H9 (cell line): ENCODE data around the gene ZNF329. TPM values are rescaled to one million over a fixed set of nuclear protein-coding genes. Genes with fewer than 3 reads are reported as not detected.

Source experiments
- DNase-seq: peaks from one replicate; pipeline ENCODE4 v3.0.0-alpha.2; 2017
- H2AFZ ChIP-seq: one replicate; pipeline ENCODE4 v1.6.1; 2013; ENCODE audit warnings: mild to moderate bottlenecking, low read length, control low read depth, moderate library complexity
- H2AK5ac ChIP-seq: 2 replicates; pipeline ENCODE4 v1.6.1; 2013; ENCODE audit warnings: low read length, control low read depth, mixed read lengths; ENCODE audit not compliant: insufficient read length
- H2BK120ac ChIP-seq: one replicate; pipeline ENCODE4 v1.6.1; 2013; ENCODE audit warnings: low read depth, mild to moderate bottlenecking, low read length, control low read depth, inconsistent platforms; ENCODE audit not compliant: poor library complexity, severe bottlenecking
- H2BK12ac ChIP-seq: 2 replicates; pipeline ENCODE4 v1.6.1; 2013; ENCODE audit warnings: low read length, control low read depth, mixed read lengths, low read depth; ENCODE audit not compliant: insufficient read length
- H2BK15ac ChIP-seq: 2 replicates; pipeline ENCODE4 v1.6.1; 2013; ENCODE audit warnings: low read depth, low read length, control low read depth
- H2BK20ac ChIP-seq: one replicate; pipeline ENCODE4 v1.6.1; 2013; ENCODE audit warnings: low read depth, mild to moderate bottlenecking, low read length, control low read depth, inconsistent platforms; ENCODE audit not compliant: poor library complexity, severe bottlenecking
- H2BK5ac ChIP-seq: 2 replicates; pipeline ENCODE4 v1.6.1; 2013; ENCODE audit warnings: low read length, control low read depth, mixed read lengths; ENCODE audit not compliant: insufficient read length
- H3K14ac ChIP-seq: 2 replicates; pipeline ENCODE4 v1.6.1; 2013; ENCODE audit warnings: low read length, control low read depth; ENCODE audit not compliant: insufficient read depth
- H3K18ac ChIP-seq: 2 replicates; pipeline ENCODE4 v1.6.1; 2013; ENCODE audit warnings: low read depth, mild to moderate bottlenecking, mixed read lengths, low read length, control low read depth; ENCODE audit not compliant: insufficient read length
- H3K23ac ChIP-seq: 2 replicates; pipeline ENCODE4 v1.6.1; 2013; ENCODE audit warnings: low read length, control low read depth, mixed read lengths, low read depth; ENCODE audit not compliant: insufficient read length
- H3K23me2 ChIP-seq: 2 replicates; pipeline ENCODE4 v1.6.1; 2013; ENCODE audit warnings: low read depth, mild to moderate bottlenecking, mixed read lengths, low read length, control low read depth; ENCODE audit not compliant: insufficient read length, poor library complexity, severe bottlenecking
- H3K27ac ChIP-seq: 2 replicates; pipeline ENCODE4 v1.5.1; 2013; ENCODE audit warnings: low read length, control low read depth, mixed read lengths, low read depth; ENCODE audit not compliant: insufficient read length
- H3K27me3 ChIP-seq: 2 replicates; pipeline ENCODE4 v1.6.1; 2013; ENCODE audit warnings: low read length, control low read depth, inconsistent platforms; ENCODE audit not compliant: insufficient read depth
- H3K4ac ChIP-seq: 2 replicates; pipeline ENCODE4 v1.6.1; 2013; ENCODE audit warnings: low read depth, mild to moderate bottlenecking, control low read depth, inconsistent platforms, low read length, moderate library complexity
- H3K4me1 ChIP-seq: 2 replicates; pipeline ENCODE4 v1.6.1; 2013; ENCODE audit warnings: low read length, control low read depth, inconsistent platforms; ENCODE audit not compliant: insufficient read depth
- H3K4me2 ChIP-seq: 2 replicates; pipeline ENCODE4 v1.6.1; 2013; ENCODE audit warnings: low read length, control low read depth, mixed read lengths; ENCODE audit not compliant: insufficient read length, insufficient read depth
- H3K56ac ChIP-seq: 2 replicates; pipeline ENCODE4 v1.6.1; 2013; ENCODE audit warnings: low read depth, mild to moderate bottlenecking, mixed read lengths, low read length, control low read depth; ENCODE audit not compliant: insufficient read length
- H3K79me1 ChIP-seq: 2 replicates; pipeline ENCODE4 v1.6.1; 2013; ENCODE audit warnings: low read depth, mild to moderate bottlenecking, moderate library complexity, low read length, control low read depth, inconsistent platforms; ENCODE audit not compliant: insufficient read depth, poor library complexity, severe bottlenecking
- H3K79me2 ChIP-seq: 2 replicates; pipeline ENCODE4 v1.6.1; 2013; ENCODE audit warnings: low read length, control low read depth, inconsistent platforms; ENCODE audit not compliant: insufficient read depth
- H3K9ac ChIP-seq: 2 replicates; pipeline ENCODE4 v1.6.1; 2013; ENCODE audit warnings: low read length, control low read depth, mixed read lengths; ENCODE audit not compliant: insufficient read length; ENCODE audit errors: extremely low read depth
- H3K9me3 ChIP-seq: one replicate; pipeline ENCODE4 v1.6.1; 2013; ENCODE audit warnings: low read depth, low read length, inconsistent platforms; ENCODE audit not compliant: control insufficient read depth
- H3T11ph ChIP-seq: one replicate; pipeline ENCODE4 v1.6.1; 2013; ENCODE audit warnings: mild to moderate bottlenecking, low read length, control low read depth, inconsistent platforms
- H4K20me1 ChIP-seq: one replicate; pipeline ENCODE4 v1.6.1; 2013; ENCODE audit not compliant: control insufficient read depth, insufficient read length, insufficient read depth
- H4K5ac ChIP-seq: 2 replicates; pipeline ENCODE4 v1.6.1; 2013; ENCODE audit warnings: low read depth, mild to moderate bottlenecking, mixed read lengths, low read length, control low read depth; ENCODE audit not compliant: insufficient read length
- H4K8ac ChIP-seq: replicated peaks from 2 replicates; pipeline ENCODE4 v1.6.1; 2013; ENCODE audit warnings: low read length, control low read depth, mixed read lengths, low read depth; ENCODE audit not compliant: insufficient read length
- H4K91ac ChIP-seq: 2 replicates; pipeline ENCODE4 v1.6.1; 2013; ENCODE audit warnings: low read depth, mild to moderate bottlenecking, moderate library complexity, mixed read lengths, low read length, control low read depth; ENCODE audit not compliant: insufficient read length
- H3K27ac Mint-ChIP-seq, 3 experiments: 2 replicates in 2 of 3; 3 replicates in 1 of 3; pipeline ENCODE4 v1.8.0; 2020 to 2021; ENCODE audit warnings: mixed read lengths in 3 of 3, mild to moderate bottlenecking in 1 of 3, moderate library complexity in 1 of 3
- H3K27me3 Mint-ChIP-seq: 2 replicates; pipeline ENCODE4 v1.8.0; 2021; ENCODE audit warnings: low read depth, mild to moderate bottlenecking, moderate library complexity, mixed read lengths
- H3K36me3 Mint-ChIP-seq, 3 experiments: 2 replicates in 2 of 3; 3 replicates in 1 of 3; pipeline ENCODE4 v1.8.0; 2020 to 2021; ENCODE audit warnings: low read depth in 3 of 3, mixed read lengths in 3 of 3; ENCODE audit not compliant: insufficient read depth in 1 of 3
- H3K4me1 Mint-ChIP-seq, 2 experiments: 2 replicates each; pipeline ENCODE4 v1.8.0; 2020; ENCODE audit warnings: mixed read lengths in 2 of 2
- H3K4me3 Mint-ChIP-seq, 2 experiments: 2 replicates in 1 of 2; 3 replicates in 1 of 2; pipeline ENCODE4 v1.8.0; 2020 to 2021; ENCODE audit warnings: mild to moderate bottlenecking in 2 of 2, mixed read lengths in 2 of 2, moderate library complexity in 1 of 2
- H3K9me3 Mint-ChIP-seq, 2 experiments: 2 replicates in 1 of 2; 3 replicates in 1 of 2; pipeline ENCODE4 v1.8.0; 2020; ENCODE audit warnings: mild to moderate bottlenecking in 2 of 2, mixed read lengths in 2 of 2, moderate library complexity in 1 of 2
- CTCF ChIP-seq: fragments of 200-600 bp; sonication (generic); conservative IDR thresholded peaks from 3 replicates; pipeline ENCODE4 v1.8.0; 2021; ENCODE audit warnings: antibody characterized with exemption, mild to moderate bottlenecking
- WGBS: extraction: QIAGEN DNeasy Blood & Tissue Kit; methylation state at CpG from one replicate; pipeline ENCODE4 v1.1.7; 2013; ENCODE audit warnings: missing lambda C conversion rate, low lambda C conversion rate, mixed read lengths; ENCODE audit not compliant: insufficient read length; ENCODE audit errors: extremely low coverage; 5-methylcytosine and 5-hydroxymethylcytosine counted together
- total RNA-seq: library from RNA; stranded (reverse); gene quantifications from 2 replicates; pipeline ENCODE4 v1.2.1, GENCODE V29; 2021

Gene ZNF329
- total RNA-seq, 1 experiment from 2014 or later, result 12.1 TPM

GRCh38 chr19:58183817-58184215 is 33.2 kb upstream of the ZNF329 start:
- H2BK12ac ChIP-seq, result no peak overlapping the region
- H3K79me2 ChIP-seq, result peaks cover 2% of the 10 kb centered on the region; the same call in 1 of the 2 replicates
- peak overlapping the region; percentile 52 for H3K9ac ChIP-seq
- Mint-ChIP-seq H3K4me1 (peaks cover 4 to 11% of the 10 kb centered on the region in 2 experiments), H3K36me3 (peaks cover 51 to 67% (median 66%) of the 10 kb centered on the region in 3 experiments), H3K9me3 (peaks cover 55 to 81% of the 10 kb centered on the region in 2 experiments), H3K4me3 (peak overlapping the region; percentile 90 to 92), H3K27me3 (no peaks in the 10 kb centered on the region), H3K27ac (peak overlapping the region in 2 of 3 experiments; percentile 89 to 99; a peak in 2 of 7 replicates)
- H3K4ac ChIP-seq, result no peak overlapping the region
- no peak overlapping the region for H4K91ac ChIP-seq
- no peak overlapping the region for H3K23ac ChIP-seq
- no peak overlapping the region for H3T11ph ChIP-seq
- H3K14ac ChIP-seq, result no peak overlapping the region; the same call in 1 of the 2 replicates
- no peak overlapping the region for H2AK5ac ChIP-seq
- no peak overlapping the region for H2AFZ ChIP-seq
- DNase-seq, result no peak
- no peak overlapping the region for H2BK5ac ChIP-seq
- H3K79me1 ChIP-seq, result no peaks in the 10 kb centered on the region
- peak overlapping the region; percentile 78 for H3K4me2 ChIP-seq
- no peak overlapping the region for H3K27ac ChIP-seq
- no peak overlapping the region for H2BK15ac ChIP-seq
- H2BK120ac ChIP-seq, result no peak overlapping the region
- no peak overlapping the region for H4K5ac ChIP-seq
- no peak overlapping the region for H3K56ac ChIP-seq
- peaks cover 4% of the 10 kb centered on the region for H3K23me2 ChIP-seq
- TF ChIP-seq CTCF, result no peak
- H3K27me3 ChIP-seq, result no peaks in the 10 kb centered on the region
- no peak overlapping the region for H3K18ac ChIP-seq
- H4K20me1 ChIP-seq, result no peaks in the 10 kb centered on the region
- no peak overlapping the region for H2BK20ac ChIP-seq
- peaks cover 37% of the 10 kb centered on the region for H3K9me3 ChIP-seq
- H3K4me1 ChIP-seq, result no peaks in the 10 kb centered on the region
- no peak overlapping the region for H4K8ac ChIP-seq
- no CpG with 5 or more reads among the region's 13 CpGs for WGBS
